Fibroblast of mammary gland (primary cell): ENCODE data around the gene NPTXR.
A peak's percentile ranks its signal among the peaks of the same experiment; 100 is the strongest.

ENCODE experiments used
- DNase-seq: peaks from one replicate; pipeline ENCODE4 v3.0.0-alpha.2; 2010; ENCODE audit warnings: low read depth
- H3K4me3 ChIP-seq: 2 replicates; pipeline ENCODE4 v1.5.1; 2011; ENCODE audit warnings: low read depth, mild to moderate bottlenecking, low read length, moderate library complexity; ENCODE audit not compliant: control insufficient read depth
- CTCF ChIP-seq: conservative IDR thresholded peaks from 2 replicates; pipeline ENCODE4 v1.5.1; 2011; ENCODE audit warnings: low read depth, low read length, inconsistent platforms; ENCODE audit not compliant: control insufficient read depth, insufficient read depth

The NPTXR gene

DNA sequence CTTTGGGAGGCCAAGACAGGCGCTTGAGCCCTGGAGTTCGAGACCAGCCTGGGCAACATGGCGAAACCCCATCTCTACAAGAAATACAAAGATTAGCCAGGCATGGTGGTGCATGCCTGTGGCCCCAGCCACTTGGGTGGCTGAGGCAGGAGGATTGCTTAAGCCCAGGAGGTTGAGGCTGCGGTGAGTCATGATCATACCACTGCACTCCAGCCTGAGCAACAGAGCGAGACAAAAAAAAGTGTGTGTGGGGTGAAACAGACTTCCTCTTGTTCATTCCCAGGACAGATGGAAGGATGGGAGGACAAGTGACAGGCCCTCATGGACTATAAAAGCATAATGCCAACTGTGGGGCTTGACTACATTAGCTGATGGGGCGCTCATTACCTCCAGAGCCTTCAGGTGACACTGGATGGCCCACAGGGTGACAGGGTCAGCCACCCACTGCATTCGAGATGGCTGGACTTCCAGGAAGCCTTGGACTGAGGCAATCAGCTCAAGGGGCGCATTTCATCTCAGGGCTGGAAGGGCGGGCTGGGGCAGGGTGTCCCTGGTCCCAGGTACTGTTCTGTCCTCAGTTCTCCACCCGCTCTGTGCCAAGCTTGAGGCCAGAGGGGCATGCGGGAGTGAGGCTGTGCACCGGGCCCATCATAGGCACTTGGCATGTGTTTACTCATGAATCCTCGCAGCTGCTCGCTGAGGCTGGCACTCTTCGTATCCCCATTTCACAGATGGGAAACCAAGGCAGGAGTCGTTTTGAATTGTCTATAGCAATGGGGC lies 12.5 kb downstream of the NPTXR start:
- DNase-seq: peak; percentile 82
- H3K4me3 ChIP-seq: no peak overlapping the region
- no peak for TF ChIP-seq CTCF

DNA sequence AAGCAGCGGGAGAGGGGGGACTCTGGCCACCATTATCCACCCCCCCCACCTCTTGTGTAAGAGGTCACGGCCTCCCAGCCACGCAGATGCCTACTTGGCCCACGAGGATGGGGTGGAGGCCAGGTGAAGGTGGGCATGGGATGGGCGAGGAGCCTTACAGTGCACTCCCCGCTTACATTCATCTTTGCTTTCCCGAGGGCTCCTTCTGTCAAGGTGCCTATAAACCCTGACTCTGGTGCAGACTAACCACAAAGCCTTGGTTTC lies 13.1 kb downstream of the NPTXR start:
- H3K4me3 ChIP-seq: no peak overlapping the region
- DNase-seq: no peak
- no peak for TF ChIP-seq CTCF

DNA sequence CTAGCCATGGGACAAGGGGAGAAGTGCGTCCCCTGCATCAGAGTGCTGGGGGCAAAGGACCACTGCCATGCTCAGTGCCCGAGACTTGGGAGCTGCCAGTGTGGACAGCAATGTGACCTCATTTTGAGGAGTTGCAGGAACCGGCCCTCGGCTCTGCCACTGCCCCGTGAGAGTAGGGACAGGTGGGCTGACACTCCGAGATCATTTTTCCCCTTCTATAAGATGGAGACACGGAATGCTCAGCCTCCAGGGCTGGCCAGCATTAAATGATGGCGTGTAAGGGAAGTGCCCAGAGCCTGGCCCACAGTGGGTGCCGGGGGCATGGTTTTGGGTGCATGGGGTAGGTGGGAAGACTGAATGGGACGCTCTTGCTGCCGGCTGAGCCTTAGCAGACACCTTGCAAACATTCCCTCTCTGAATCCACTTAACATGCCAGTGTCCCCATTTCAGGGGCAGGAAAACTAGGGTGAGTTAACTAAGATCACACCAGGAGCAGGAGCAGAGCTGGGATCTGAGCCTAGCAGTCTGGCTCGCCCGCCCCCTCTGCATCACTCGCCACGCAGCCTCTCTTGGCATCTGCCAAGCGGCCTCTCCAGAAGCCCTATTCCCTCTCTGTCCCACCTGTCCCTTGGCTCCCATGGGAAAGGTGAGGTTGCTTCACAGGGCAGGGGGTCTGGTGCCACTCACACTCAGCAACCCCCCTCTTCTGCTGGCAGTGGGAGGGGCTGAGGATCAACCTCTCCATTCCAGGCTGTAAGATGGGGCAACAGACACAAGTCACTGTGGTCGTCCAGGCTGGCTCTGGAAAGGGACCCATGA lies 13.6 kb downstream of the NPTXR start:
- DNase-seq: no peak
- no peak for TF ChIP-seq CTCF
- no peak overlapping the region for H3K4me3 ChIP-seq

- DNase-seq: no peak
- H3K4me3 ChIP-seq: no peak overlapping the region
- TF ChIP-seq CTCF: no peak
Measured at GRCh38 chr22:38829485-38829884, 14.3 kb downstream of the NPTXR start.

- no peak for DNase-seq
- no peak for TF ChIP-seq CTCF
- no peak overlapping the region for H3K4me3 ChIP-seq
Measured at GRCh38 chr22:38828616-38829205, 15.1 kb downstream of the NPTXR start.

GRCh38 chr22:38828191-38828590 lies 15.6 kb downstream of the NPTXR start:
- TF ChIP-seq CTCF: no peak
- no peak for DNase-seq

More at GRCh38 chr22:38828191-38828590, 15.6 kb downstream of the NPTXR start:
- H3K4me3 ChIP-seq: no peak overlapping the region
